GM18951 (cell line): ENCODE measurements around the gene MICAL2.

Experiments
- POLR2A ChIP-seq: IDR thresholded peaks from 4 replicates; pipeline ENCODE4 v1.6.1; 2011; ENCODE audit warnings: mild to moderate bottlenecking; ENCODE audit not compliant: insufficient read length, insufficient read depth; ENCODE audit errors: extremely low read depth
- in situ Hi-C: fragments of 300-500 bp; cut with MboI; formaldehyde crosslinking; loops from one replicate; pipeline ENCODE4 v1.12.0; 2022; ENCODE audit warnings: low sequenced_read_pairs, mixed read lengths, inconsistent platforms; ENCODE audit not compliant: unreplicated experiment

MICAL2 gene

DNA sequence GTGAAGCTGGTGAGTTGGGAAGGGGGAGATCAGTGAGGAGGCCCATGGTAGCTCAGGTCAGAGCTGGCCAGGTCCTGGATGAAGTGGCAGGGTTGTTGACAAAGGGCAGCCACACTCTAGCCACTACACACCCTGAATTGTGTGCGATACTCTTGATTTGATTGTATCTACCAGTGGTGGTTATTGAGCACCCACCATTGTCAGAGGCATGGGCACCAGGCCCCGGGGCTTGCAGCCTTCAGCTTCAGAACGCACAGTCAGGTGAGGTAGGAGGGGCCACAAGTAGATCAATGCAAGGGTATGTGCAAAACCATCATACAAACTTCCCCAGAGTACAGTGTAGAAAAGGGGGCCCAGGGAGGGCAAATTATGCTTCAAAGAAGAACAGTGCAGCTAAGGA, 38.1 kb downstream of the MICAL2 start:
- no peak for TF ChIP-seq POLR2A
- in situ Hi-C loops = no loop called here

DNA sequence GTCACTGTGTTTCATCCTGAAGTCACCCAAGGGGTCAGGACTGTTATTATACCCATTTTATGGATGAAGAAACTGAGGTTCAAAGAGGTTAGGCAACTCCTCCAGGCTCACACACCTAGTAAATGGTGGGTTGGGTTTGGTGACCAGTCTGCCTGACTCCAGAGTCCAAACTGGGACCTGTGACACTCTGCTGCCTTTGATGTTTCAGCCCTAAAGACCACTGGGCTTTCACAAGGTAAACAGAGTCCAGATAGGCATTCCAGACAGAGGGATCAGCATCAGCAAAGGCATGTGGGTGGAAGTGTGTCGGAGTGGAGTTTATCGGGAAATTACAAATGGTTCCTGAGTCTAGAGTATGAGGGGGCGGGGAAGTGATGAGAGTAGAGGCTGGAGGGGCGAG, 38.5 kb downstream of the MICAL2 start:
- TF ChIP-seq POLR2A = no peak
- in situ Hi-C loops = no loop called here

DNA sequence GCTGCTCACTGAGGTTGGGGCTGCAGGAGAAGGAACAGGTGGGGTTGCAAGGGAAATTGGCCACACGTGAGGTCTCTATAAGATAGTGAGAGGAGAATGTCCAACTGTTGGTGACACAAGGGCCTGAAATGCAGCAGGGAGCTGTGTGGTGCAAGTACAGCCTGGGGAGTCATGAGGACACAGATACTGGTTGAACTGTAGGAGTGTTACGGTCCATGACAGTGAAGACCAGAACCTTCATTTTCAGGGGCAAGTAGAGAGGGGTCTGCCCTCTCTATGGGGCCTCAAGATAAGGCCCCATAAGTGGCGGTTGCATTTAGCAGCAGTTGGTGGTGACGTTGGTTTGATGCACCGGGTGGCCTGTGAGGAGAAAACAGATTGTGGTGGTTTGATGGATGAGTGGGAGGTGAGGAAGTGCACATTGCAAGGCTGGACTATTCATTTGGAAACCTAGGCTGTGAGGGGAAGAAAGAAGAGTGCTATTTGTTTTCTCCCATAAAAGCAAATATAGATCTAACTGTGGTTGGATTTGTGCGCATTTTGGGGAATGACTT, 39.4 kb downstream of the MICAL2 start:
- TF ChIP-seq POLR2A = no peak
- in situ Hi-C loops = no loop called here

DNA sequence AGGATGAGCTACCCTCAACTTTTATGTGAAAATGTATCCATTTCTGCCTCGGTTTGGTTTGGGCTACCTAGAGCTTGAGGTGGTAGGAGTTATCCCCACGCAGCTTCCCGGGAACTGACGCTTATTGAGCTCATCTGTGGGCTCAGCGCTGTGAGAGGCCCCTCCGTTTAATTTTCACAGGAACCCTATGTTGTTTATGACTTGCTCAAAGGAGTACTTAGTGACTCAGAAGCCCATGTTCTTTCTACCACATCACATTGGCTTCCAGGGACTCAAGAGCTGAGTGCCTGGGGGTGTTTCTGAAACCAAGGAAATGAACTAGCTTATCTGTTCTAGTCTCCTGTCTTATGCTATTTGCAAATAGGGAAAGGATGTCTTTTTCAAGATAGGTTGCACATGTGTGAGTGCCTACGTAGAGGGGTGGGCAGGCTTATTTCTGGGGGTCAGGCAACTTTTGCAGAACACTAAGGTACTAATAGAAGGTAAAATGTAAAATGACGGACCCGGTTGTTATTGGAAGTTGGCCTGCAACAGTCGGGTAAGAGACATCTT, 40.5 kb downstream of the MICAL2 start:
- TF ChIP-seq POLR2A = no peak
- in situ Hi-C loops = no loop called here

DNA sequence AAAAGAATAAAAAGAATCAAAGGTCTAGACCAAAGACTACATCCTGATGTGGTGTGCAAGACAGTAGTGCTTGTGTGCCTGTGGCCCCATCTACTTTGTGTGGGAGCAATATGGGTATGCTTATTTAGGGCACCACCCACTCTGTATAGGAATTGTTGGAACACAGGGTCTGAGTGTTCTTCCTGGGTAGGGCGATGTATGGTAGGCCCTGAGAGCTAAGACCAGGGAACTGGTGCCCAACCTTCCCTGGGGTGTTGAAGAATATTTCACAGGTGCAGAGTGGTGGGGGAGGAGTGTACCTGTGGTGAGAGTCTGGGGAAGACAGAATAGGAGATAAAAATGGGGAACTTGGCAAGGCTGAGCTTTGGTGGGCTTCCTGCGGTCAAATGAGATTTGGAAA, 41.9 kb downstream of the MICAL2 start:
- TF ChIP-seq POLR2A = no peak

DNA sequence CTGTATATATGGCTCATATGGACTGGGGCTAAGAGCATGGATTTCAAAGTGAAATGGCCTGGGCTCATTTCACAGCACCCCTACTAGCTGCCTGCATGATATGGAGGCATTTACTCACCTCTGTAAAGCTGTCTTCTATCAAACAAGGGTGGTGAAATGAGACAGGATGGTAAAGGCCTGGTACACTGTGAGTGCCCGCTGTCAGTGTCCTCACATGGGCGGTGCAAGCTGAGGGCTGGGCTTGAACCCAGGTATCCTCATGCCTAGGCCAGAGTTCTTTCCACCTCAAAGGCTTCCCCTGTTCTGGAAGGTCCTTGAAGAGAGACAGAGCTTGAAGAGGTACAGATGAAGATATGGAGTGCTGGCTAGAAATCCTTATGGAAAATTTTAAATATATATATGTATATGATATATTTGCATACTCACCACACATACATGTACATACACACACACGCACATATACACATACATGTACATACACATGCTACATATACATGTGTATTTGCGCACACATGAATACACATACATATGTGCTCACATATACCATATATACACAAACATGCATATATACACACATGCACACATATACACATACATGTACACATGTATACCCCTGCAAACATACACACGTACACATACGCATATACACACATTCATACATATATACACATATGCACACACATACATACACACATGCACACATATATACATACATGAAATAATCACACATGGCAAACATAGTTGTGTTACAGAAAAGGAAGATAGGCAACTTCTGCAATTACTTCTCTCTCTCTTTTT, 44.7 kb downstream of the MICAL2 start:
- in situ Hi-C loops = no loop called here
- no peak for TF ChIP-seq POLR2A

More for the DNA sequence above, 41.9 kb downstream of the MICAL2 start:
- in situ Hi-C loops = no loop called here

DNA sequence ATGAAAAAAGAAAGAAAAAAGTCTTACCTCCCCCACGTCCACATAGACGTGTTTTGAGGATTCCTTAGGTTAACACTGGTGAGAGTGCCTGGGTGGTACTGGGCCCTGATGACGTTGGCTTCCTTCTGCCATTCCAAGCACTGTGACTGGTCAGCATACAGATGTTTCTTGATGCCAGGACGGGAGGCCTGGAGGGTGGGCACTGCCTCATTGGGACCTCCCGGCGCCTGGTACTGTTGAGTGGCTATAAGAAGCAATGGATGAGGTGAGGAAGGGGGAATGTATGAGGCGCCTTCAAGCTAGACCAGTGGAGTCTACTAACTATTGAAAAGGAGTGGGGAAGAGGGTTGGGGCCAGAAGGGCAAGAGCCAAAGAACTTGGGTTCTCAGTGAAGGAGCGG, 45.3 kb downstream of the MICAL2 start:
- TF ChIP-seq POLR2A = no peak
- in situ Hi-C loops = no loop called here

DNA sequence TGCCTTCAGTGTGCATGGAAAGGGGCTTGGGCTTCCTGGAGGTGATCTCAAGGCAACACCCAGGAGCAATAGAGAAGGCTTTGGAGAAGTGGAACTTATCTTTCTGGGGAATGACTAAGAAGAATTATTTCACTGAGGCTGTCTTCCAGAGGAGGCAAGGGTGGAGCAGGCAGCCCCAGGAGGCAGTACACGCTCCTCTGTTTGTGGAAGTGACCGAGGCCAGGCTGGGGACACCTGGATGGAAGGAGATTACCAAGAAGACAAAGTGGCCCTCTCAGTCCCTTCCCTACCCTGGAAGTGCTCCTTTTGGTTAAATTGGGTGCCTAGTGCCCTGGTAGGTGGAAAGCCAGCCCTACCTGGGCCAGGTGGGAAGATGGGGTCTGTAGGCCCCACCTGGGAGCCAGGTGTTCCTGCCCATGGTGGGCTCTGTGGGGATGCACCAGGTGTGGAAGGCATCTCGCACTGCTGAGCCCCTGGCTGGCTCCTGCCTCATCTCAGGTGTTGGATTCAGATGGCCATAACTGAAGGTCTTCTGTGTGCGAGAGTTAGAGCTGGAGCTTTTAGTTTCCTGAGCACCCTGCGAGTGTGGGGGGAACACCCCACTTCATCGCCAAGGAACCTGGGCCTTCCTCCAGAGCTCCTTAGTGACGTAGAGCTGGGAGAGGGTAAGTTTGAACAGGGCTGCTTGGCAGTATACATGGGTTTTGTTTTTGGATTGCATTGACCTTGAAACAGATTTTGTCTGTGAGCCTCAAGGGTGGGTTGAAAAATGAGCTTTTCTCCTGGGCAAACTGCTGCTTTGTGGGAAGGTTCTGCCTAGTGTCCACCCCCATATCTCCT, 46.1 kb downstream of the MICAL2 start:
- TF ChIP-seq POLR2A = no peak
- in situ Hi-C loops = no loop called here

DNA sequence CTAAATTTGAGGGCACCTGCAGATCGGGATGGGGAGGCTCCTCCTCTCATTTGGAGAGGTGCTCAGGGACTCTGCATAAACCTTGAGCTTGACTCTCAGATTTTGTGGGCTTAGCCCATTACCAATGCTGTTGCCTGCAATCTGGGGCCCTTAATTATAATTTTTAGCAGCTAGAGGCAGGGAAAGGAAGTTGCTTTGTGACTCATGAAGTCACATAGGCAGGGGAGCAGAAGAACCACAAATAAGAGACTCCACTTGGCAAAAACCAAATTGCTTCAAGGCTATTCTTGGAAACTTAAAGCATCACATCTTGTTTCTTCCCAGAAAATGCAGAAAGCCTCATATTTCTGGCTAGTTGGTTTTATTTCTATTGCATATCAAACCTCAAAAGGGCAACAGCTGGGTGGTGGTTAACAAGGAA, 46.9 kb downstream of the MICAL2 start:
- in situ Hi-C loops = no loop called here
- no peak for TF ChIP-seq POLR2A

DNA sequence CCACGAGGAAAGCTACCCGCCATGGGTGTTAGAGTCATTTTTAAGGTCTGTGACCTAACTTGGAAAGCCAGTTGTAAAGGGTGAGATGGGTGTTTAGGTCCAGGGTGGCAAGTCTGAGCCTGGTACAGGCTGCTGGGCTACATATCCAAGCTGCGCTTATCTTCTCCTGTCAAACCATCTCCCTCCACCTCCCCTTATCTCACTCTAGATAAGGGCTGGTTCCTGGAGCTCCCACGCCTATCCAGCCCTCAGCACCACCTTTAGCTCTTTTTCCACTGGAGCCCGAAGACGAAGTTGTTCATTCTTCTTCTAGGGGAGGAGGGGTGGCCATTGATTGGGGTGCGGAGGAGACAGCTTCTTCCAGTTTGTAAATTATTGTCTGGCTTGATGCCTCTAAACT, 48.5 kb downstream of the MICAL2 start:
- no peak for TF ChIP-seq POLR2A
- in situ Hi-C loops = no loop called here

DNA sequence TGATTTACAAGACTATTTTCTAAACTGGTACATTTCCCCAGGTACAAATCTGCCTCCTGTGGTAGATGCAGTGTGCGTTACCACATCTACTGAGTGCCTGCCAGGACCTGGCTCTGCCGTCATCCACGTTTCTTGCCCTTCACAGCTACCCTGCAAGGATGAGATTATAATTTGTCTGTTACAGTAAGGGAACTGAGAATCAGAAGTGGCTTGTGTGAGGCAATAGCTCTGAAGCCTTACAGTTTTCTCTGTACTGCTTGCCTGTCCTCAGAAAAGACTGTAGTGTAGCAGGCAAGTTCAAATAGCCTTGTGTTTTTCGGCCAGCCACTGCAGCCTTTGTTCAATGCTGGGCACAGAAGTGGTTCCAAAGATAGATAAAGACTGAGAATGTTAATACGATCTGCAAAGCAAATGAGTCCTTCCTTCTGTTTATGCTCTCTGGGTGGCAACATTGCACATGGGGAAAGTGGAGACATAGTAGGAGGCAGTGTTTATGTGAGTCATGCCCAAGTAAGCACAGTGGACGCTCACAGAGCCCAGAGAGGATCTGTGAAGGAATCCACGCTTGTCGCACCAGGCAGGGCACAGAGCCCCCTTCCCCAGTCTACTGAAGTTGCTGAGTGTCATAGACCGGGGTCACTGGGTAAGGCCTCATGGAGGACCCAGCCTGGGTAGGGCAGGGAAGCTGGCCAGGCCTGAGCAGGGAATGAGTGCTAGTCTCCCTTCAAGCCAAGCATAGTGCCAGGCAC, 49.1 kb downstream of the MICAL2 start:
- TF ChIP-seq POLR2A = no peak
- in situ Hi-C loops = no loop called here

DNA sequence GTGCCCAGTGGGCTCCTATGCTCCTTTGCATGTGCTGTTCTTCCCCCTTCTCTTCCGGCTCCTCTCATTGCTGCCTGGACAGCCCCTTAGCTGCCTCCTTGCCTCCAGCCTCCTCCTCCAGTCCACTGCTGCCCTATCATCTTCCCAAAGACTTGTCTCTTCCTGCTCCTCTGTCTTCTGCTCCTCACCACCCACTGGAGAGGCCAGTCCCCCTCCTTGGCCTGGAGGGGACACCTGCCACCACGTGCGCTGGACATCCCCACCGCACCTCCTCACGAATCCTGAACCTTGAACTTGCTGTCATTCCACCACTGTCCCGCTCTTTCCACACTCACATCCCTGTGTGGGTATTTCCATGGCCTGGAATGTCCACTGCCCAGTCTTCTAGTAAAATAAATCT, 49.8 kb downstream of the MICAL2 start:
- in situ Hi-C loops = no loop called here
- no peak for TF ChIP-seq POLR2A

DNA sequence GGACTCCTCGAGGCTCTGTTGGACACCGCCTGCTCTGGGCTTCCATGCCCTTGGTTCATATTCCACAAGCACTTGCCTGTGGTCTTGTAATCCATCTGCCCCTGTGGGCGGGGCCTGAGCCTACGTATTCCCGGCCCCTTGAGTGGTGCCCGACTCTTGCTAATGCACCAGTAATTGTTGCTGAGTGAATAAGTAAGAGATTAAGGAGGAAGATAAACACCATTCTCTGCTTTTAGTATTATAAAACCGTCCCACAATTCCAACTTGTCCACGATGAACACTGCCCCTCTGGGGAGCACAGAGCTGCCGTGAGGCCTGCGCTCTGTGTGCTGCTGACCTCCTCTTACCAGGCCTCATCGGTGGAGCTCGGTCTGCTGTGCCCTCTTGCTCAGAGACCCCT, 50.3 kb downstream of the MICAL2 start:
- in situ Hi-C loops = no loop called here
- TF ChIP-seq POLR2A = no peak
